Measurements from ENCODE around the gene DSCAML1.

- TF ChIP-seq TFAM (CRISPR knock-in tag; conservative IDR thresholded peaks at IDR 0.05) (no peak), POLR2A (conservative IDR thresholded peaks at IDR 0.05) (no peak)
Measured at GRCh38 chr11:117523680-117524079, 273.3 kb downstream of the DSCAML1 start.

Measured in K562 (cell line).